Measurements from ENCODE around the gene ACYP2. TPM values are rescaled to one million over a fixed set of nuclear protein-coding genes. Genes with fewer than 3 reads are reported as not detected.
"Not testable (repeated sequence)": the region's sequence is repeated elsewhere in the genome, so short reads cannot be mapped to it uniquely, and the experiment has no call there.

Gene ACYP2
- polyA plus RNA-seq, 6 donors from 2014 or later = 10.0 to 28.9 (median 25.0) TPM

DNA sequence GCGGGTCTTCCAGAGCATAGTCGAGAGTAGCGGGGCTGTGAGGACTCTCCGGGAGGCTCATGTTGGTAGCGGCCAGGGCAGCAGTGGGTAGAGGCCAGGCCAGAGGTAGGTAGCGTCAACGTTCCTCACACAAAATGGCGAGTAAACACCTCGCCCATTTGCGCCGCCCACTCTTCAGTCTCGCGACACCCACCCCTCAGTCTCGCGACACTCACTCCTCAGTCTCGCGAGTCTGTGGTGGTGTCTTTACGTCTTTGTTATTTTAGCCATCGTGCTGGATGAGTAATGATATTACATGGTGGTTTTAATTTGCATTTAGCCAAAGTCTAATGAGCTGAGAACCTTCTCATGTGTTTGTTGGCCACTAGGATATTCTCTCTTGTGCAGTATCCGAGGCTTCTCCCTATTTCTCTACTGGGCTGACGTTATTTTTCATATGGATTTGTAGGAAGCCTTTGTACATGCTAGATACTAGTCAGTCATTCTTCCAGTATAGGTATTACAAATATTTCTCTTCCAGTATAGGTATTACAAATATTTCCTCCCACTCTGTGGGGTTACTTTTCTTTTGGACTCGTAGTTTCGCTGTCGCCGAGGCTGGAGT is 140.8 kb downstream of the ACYP2 start, which contains the start of gene TSPYL6:
TSS of gene TSPYL6 (minus strand) at position 139 of the 604 bp plus-strand sequence. CDS start at position 61, 78 bp downstream.
- ATAC-seq (ENCODE audit: low read depth in 2 of 2) (no peak), DNase-seq (no peak)
- Mint-ChIP-seq H3K36me3 (peaks cover 9 to 21% of the 10 kb centered on the region in 2 donors), H3K27me3 (no peaks in the 10 kb centered on the region), H3K4me3 (no peak within 1 kb of the TSS), H3K4me1 (no peaks in the 10 kb centered on the region), H3K9me3 (peaks cover 0 to 3% (median 2%) of the 10 kb centered on the region in 7 donors), H3K27ac (peak within 1 kb of the TSS in 1 of 6 donors; percentile 30)

DNA sequence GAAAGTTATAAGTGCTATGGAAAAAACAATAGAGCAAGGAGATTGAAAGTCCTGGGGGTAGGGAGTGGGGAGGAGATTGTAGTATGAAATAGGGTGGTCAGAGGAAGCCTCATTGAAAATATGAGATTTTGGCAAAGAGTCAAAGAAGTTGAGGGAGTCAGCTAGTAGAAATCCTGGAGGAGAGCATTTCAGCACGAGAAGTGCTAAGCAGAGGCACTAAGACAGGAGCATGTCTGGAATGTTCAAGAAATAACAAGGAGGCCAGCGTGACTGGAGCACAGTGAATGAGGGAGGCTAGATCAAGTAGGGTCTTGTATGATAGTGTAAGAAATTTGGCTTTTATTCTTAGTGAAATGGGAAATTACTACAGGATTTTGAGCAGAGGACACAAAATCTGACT is 142.8 kb downstream of the ACYP2 start:
- Mint-ChIP-seq H3K27me3 (no peaks in the 10 kb centered on the region), H3K9me3 (peaks cover 0 to 5% (median 3%) of the 10 kb centered on the region in 7 donors), H3K4me3 (no peak overlapping the region), H3K27ac (no peak overlapping the region), H3K36me3 (peaks cover 14 to 21% of the 10 kb centered on the region in 2 donors), H3K4me1 (no peaks in the 10 kb centered on the region)
- ATAC-seq (ENCODE audit: low read depth in 2 of 2) (no peak), DNase-seq (no peak)

DNA sequence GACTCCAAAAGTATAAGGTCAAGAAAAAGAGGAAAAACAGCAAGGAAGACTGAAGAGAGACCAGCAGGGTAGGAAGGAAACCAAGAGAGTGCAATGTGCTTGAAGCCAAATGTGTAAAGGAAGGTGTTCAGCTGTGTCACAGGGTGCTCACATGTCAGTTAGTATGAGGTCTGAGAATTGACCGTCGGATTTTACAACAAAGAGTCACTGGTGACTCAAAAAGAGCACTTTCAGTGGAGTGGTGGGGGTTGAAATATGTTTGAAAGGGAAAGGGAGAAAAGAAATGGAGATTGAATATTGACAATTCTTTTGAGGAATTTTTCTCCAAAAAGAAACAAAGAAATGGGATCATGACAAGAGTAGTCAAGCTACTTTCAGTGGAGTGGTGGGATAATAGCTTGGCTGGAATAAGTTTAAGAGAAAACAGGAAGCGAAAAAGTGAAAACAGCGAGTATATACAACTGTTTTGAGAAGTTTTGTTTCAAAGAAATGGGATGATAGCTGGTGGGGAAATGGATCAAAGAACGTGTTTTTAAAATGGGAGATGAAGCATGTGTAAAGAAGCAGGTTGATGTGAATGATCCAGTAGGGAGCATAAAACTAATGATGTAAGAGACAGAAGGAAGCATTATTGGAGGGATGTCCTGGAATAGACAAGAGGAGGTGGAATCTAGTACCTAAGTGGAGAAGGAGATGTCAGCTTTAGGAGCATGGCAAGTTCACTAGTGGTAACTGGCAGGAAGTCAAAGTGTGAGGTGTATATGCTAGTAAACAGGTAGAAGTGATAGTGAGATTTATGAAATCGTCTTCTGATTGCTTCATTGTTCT is 144.2 kb downstream of the ACYP2 start:
- DNase-seq (no peak), ATAC-seq (ENCODE audit: low read depth in 2 of 2) (no peak)
- Mint-ChIP-seq H3K27me3 (no peaks in the 10 kb centered on the region), H3K9me3 (peaks cover 0 to 11% (median 6%) of the 10 kb centered on the region in 7 donors), H3K4me3 (no peak overlapping the region), H3K4me1 (no peaks in the 10 kb centered on the region), H3K36me3 (peaks cover 18 to 23% of the 10 kb centered on the region in 2 donors), H3K27ac (no peak overlapping the region)

DNA sequence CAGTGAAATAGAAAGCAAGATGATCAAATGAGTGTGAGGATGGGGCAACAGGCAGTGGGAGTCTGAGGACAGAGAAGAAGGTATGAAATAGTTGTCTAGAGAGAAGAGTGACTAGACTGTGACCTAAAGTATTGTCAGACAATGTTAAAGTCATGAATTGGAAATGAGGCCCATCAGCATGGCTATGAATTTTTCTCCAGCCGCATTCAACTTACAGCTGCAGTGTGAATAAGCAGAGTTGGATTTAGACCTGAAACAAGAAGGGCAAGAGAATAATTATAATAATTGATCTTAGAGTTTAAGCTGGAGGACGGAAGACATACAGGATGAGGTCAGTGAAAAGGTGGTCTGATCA is 144.8 kb downstream of the ACYP2 start:
- Mint-ChIP-seq H3K27me3 (no peaks in the 10 kb centered on the region), H3K4me3 (no peak overlapping the region), H3K36me3 (peaks cover 18 to 29% of the 10 kb centered on the region in 2 donors), H3K27ac (no peak overlapping the region), H3K4me1 (no peaks in the 10 kb centered on the region), H3K9me3 (peaks cover 0 to 17% (median 11%) of the 10 kb centered on the region in 7 donors)
- ATAC-seq (ENCODE audit: low read depth in 2 of 2) (no peak), DNase-seq (no peak)

DNA sequence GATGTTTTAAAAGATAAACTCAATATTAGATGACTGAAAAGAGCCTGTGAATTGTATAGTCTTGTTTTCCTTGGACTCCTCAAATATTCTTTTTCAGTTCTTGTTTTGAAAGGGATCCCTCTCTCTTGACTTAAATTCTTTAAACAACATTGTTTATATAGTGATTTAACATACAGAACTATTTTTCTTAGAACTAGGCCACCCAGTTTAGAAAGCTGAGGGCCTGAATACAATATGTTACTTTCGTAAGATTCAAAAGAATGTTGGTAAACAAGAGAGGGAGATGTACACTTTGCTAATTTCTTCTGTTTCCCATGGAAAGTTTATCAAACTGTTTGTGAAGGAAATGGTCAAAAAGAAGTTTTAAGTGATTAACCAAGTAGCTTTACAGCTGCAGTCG is 146.1 kb downstream of the ACYP2 start:
- DNase-seq = no peak
- ATAC-seq (ENCODE audit: low read depth in 2 of 2) = no peak
- H3K36me3 Mint-ChIP-seq = peaks cover 13 to 20% of the 10 kb centered on the region in 2 donors
- H3K27ac Mint-ChIP-seq = no peak overlapping the region
- no peaks in the 10 kb centered on the region for H3K27me3 Mint-ChIP-seq
- peaks cover 0 to 21% (median 11%) of the 10 kb centered on the region in 7 donors for H3K9me3 Mint-ChIP-seq
- no peak overlapping the region for H3K4me3 Mint-ChIP-seq
- H3K4me1 Mint-ChIP-seq = no peaks in the 10 kb centered on the region

DNA sequence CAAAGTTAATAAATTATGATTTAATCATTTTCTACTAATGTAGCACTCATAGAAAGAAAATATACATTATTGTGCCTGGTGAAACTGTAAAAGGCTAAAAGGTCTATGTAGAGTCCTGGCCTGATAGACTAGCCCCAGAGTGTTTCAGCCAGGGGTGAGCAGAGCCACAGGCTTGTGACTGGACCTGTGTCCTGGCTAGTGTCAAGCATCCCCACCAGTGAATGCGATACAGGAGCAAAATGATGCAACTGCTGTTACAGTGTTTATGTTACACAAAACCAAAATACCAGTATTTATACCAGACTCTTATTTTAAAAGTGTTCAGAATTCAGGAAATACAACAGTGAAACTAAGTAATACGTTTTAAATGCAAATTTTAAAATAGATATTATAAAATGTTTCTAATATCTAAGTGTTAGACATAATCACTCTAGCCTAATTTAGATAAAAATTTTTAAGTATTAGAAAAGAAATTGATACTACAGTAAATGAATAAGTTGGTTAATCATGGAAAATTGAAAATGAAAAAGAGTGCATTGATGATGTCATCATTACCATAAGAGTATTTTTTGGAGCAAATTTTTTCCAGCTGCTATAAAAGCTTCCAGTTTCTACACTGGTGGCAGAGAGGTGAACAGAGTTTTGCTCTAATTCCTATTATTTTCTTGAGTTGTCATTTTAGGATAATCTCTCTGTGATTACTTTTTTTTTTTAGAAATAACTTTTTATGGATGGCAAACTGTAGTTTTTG is 146.8 kb downstream of the ACYP2 start:
- Mint-ChIP-seq H3K4me3 (no peak overlapping the region), H3K27me3 (no peaks in the 10 kb centered on the region), H3K27ac (no peak overlapping the region), H3K4me1 (no peaks in the 10 kb centered on the region), H3K36me3 (peaks cover 13 to 20% of the 10 kb centered on the region in 2 donors), H3K9me3 (peaks cover 0 to 21% (median 11%) of the 10 kb centered on the region in 7 donors)
- DNase-seq = no peak
- ATAC-seq (ENCODE audit: low read depth in 2 of 2) = no peak

DNA sequence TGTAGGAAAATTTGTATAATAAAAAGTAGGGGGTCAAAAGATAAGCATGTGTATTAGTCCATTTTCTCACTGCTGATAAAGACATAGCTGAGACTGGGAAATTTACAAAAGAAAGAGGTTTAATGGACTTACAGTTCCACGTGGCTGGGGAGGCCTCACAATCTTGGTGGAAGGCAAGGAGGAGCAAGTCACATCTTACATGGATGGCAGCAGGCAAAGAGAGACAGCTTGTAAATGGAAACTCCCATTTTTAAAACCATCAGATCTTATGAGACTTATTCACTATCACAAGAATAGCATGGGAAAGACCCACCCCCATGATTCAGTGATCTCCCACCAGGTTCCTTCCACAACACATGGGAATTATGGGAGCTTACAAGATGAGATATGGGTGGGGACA is 149.7 kb downstream of the ACYP2 start:
- peaks cover 13 to 20% of the 10 kb centered on the region in 2 donors for H3K36me3 Mint-ChIP-seq
- DNase-seq; ATAC-seq (ENCODE audit: low read depth in 2 of 2); H3K4me3 Mint-ChIP-seq; H3K27me3 Mint-ChIP-seq; H3K4me1 Mint-ChIP-seq: not testable (repeated sequence)
- peaks cover 0 to 21% (median 11%) of the 10 kb centered on the region in 7 donors for H3K9me3 Mint-ChIP-seq
- H3K27ac Mint-ChIP-seq = peak overlapping the region in 1 of 6 donors; percentile 15

DNA sequence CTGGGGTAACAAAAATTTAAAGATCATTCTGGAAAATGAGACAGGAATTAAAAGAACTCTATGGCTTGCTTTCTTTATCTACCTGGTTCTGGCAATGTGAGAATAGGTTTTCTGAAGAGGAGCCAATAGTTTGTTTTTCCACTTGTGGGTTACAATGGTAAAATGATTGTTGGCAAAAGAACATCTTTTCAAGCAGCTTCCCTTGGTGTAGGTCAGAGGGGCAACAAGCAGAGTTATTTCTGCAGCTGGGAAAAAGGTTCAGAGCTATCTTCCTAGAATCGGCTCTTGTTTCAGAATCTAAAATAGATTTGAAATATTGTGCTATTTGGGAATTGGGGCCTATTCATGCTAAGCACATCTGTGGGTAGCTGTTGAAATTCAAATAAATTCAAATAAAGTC is 152.2 kb downstream of the ACYP2 start:
- H3K4me3 Mint-ChIP-seq = no peak overlapping the region
- H3K9me3 Mint-ChIP-seq = peaks cover 0 to 21% (median 11%) of the 10 kb centered on the region in 7 donors
- no peaks in the 10 kb centered on the region for H3K27me3 Mint-ChIP-seq
- H3K36me3 Mint-ChIP-seq = peaks cover 13 to 20% of the 10 kb centered on the region in 2 donors
- peak overlapping the region in 1 of 6 donors; percentile 22 for H3K27ac Mint-ChIP-seq
- no peak for ATAC-seq (ENCODE audit: low read depth in 2 of 2)
- DNase-seq = no peak
- H3K4me1 Mint-ChIP-seq = peaks cover 15 to 16% (median 15%) of the 10 kb centered on the region in 3 donors

DNA sequence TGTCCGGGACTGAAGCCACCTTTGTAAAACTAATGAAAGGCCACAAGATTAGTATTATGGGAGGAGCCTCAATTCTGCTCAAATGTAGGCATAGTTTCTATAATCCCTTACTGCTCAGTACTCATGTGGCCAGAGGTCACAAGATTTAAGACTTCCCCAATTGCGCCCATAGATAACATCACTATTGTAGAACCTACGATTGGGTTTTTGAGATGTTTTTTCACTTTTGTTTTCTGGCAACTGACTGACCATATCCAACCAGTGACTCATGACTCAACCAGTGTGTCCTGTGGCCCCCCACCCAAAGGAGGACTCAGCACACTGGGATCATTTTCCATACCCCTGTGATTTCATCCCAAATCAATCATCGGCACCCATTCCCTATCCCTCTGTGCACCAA is 155.8 kb downstream of the ACYP2 start:
- no peaks in the 10 kb centered on the region for H3K27me3 Mint-ChIP-seq
- H3K4me1 Mint-ChIP-seq = peaks cover 18 to 20% (median 19%) of the 10 kb centered on the region in 3 donors
- H3K27ac Mint-ChIP-seq = peak overlapping the region in 5 of 6 donors; percentile 13 to 76 (median 57)
- peaks cover 0 to 5% of the 10 kb centered on the region in 2 donors for H3K36me3 Mint-ChIP-seq
- no peak for DNase-seq
- H3K4me3 Mint-ChIP-seq = peak overlapping the region in 3 of 8 donors; percentile 48 to 78 (median 51)
- H3K9me3 Mint-ChIP-seq = peaks cover 0 to 2% (median 0%) of the 10 kb centered on the region in 7 donors
- no peak for ATAC-seq (ENCODE audit: low read depth in 2 of 2)

DNA sequence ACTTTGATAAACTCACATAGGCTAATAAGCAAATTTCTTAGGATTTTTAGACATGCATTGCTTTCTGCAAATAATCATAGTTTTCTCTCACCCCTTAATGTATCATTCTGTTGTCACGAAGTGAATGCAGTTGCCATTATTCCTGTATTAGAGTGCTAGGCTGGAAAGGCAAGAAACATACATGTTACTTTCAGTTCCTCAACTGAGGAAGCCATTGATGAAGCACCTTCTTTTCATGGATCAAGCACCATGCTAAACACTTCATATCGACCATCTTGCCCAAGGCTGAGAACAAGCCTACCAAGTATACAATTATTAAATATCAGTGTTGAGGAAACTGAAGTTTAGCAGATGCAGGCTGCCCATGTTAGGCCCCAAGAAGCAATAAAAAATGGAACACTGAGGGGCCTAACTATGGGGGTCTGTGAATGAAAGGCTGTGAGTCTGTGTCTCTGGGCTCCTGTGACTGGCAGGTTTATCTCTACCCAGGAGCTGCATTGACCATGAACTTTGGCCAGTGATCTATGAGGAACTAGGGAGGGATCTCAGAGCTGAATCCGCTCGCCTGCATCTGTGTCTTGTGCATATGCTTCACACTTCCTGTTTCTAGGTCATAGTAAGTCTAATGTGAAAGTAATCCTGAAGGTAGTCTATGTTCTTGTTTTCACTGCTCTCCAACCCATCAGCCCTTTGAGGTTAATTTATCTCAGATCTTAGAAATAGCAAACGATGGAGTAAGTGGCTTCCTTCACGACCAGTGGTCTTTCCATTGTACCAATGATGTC is 156.6 kb downstream of the ACYP2 start:
- peaks cover 0 to 5% of the 10 kb centered on the region in 2 donors for H3K36me3 Mint-ChIP-seq
- peak overlapping the region in 3 of 8 donors; percentile 15 to 30 (median 18) for H3K4me3 Mint-ChIP-seq
- peaks cover 0 to 2% (median 0%) of the 10 kb centered on the region in 7 donors for H3K9me3 Mint-ChIP-seq
- DNase-seq = peak; percentile 21
- H3K27ac Mint-ChIP-seq = peak overlapping the region; percentile 5 to 76 (median 52)
- no peaks in the 10 kb centered on the region for H3K27me3 Mint-ChIP-seq
- ATAC-seq (ENCODE audit: low read depth in 2 of 2) = peak; percentile 94 to 96
- peaks cover 18 to 20% (median 19%) of the 10 kb centered on the region in 3 donors for H3K4me1 Mint-ChIP-seq

DNA sequence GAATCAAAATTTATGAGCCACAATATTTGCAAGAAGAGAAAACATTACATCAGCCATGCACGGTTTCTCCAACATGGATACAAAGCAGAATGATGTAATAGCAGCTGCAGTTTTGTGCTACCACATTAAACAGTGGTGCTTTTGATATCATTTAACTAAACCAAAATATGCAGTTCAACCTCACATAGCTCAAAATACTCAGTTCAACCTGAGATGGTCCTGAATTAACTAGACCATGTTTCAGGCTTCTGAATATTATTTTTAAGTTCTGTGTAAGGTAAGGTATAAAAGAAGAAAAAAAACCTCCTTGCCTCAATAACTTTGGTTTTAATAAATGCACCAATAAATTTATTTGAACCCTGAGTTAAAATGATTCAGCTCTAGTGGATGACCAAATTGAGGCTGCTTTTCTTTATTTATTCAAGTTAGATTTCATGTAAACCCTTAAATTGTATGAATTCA is 159.4 kb downstream of the ACYP2 start:
- DNase-seq (no peak), ATAC-seq (ENCODE audit: low read depth in 2 of 2) (no peak)
- H3K27me3 Mint-ChIP-seq = no peaks in the 10 kb centered on the region
- H3K27ac Mint-ChIP-seq = no peak overlapping the region
- H3K4me3 Mint-ChIP-seq = no peak overlapping the region
- peaks cover 0 to 2% (median 0%) of the 10 kb centered on the region in 7 donors for H3K9me3 Mint-ChIP-seq
- peaks cover 0 to 5% of the 10 kb centered on the region in 2 donors for H3K36me3 Mint-ChIP-seq
- H3K4me1 Mint-ChIP-seq = peaks cover 18 to 20% (median 19%) of the 10 kb centered on the region in 3 donors

DNA sequence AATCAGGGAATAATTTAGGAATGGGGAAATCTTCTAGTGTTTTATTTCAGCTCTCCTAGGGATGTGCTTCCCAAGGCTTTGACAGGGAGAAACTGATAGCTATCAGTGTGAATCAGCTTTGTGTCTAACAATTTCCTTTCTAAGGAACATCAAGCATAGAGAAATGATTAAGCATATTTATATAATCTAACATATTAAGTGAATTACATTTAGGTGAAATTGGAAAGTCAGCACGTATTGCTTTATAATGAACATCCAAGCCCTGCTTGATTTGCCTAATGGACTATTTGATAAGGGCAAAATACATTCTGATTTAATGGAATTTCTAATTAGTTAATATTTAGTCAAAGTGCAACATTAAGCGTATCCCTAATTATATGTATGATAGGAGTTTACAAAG is 160.1 kb downstream of the ACYP2 start:
- no peak overlapping the region for H3K4me3 Mint-ChIP-seq
- H3K9me3 Mint-ChIP-seq = peaks cover 0 to 2% (median 0%) of the 10 kb centered on the region in 7 donors
- ATAC-seq (ENCODE audit: low read depth in 2 of 2) (no peak), DNase-seq (no peak)
- H3K27ac Mint-ChIP-seq = no peak overlapping the region
- peaks cover 0 to 5% of the 10 kb centered on the region in 2 donors for H3K36me3 Mint-ChIP-seq
- H3K4me1 Mint-ChIP-seq = peaks cover 18 to 20% (median 19%) of the 10 kb centered on the region in 3 donors
- H3K27me3 Mint-ChIP-seq = no peaks in the 10 kb centered on the region
